ENCODE measurements around the gene XXYLT1. TPM values are rescaled to one million over a fixed set of nuclear protein-coding genes. Genes with fewer than 3 reads are reported as not detected.

Gene XXYLT1
- total and polyA plus RNA-seq, 10 of the 15 experiments (the other 5 are each of a cell fraction or from before 2014, with no cell fraction given): 1.2 to 14.2 (median 9.3) TPM

DNA sequence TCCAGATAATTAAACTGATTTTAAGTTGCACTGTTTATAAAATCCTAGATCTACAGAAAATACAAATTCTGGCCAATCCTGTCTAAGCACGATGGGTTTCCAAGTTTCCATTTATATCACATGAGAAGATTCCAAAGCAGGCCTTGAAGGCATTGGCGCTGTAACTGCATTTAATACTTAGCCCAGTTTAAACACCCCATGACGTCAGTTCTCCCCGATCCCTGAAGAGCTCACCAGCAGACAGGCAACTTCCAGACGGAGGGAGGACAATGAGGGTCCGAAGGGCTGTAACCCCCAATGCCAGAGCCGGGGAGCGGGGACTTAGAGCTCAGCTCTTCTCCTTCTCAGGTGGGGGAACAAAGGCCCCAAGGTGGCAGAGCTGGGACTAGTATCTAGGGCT lies 117.3 kb downstream of the XXYLT1 start:
- Histone ChIP-seq H3K9me3 (replicated peaks; ENCODE audit: control insufficient read depth, insufficient read depth, low read length) (no peaks in the 10 kb centered on the region), H3K27ac (ENCODE audit: control insufficient read depth, insufficient read depth) (no peak overlapping the region), H4K20me1 (ENCODE audit: control insufficient read depth, insufficient read depth) (no peaks in the 10 kb centered on the region; the same call in 1 of the 2 replicates), H3K27me3 (replicated peaks in 1 of 2; ENCODE audit: control insufficient read depth in 2 of 2, insufficient read depth in 2 of 2, low read length in 1 of 2) (no peaks in the 10 kb centered on the region), H3K4me1 (ENCODE audit: control insufficient read depth, insufficient read depth, low read length) (peaks cover 48% of the 10 kb centered on the region), H3K4me2 (ENCODE audit: control insufficient read depth, insufficient read depth) (no peak overlapping the region), H3K36me3 (ENCODE audit: control insufficient read depth in 2 of 2, insufficient read depth in 2 of 2, low read length in 1 of 2) (peaks cover 0 to 6% of the 10 kb centered on the region in 2 experiments), H2AFZ (ENCODE audit: control insufficient read depth, low read depth, low read length) (no peak overlapping the region), H3K9ac (ENCODE audit: control insufficient read depth, insufficient read depth, low read length) (no peak overlapping the region), H3K79me2 (ENCODE audit: control insufficient read depth, insufficient read depth, low read length) (peaks cover 27% of the 10 kb centered on the region), H3K4me3 (no peak overlapping the region)
- ChIA-PET SMC1A (ENCODE audit: uncharacterized antibody, unreplicated experiment) (interaction anchor here (0.7 to 7.3 kb wide), 8 partner anchors 9 to 697 kb away, joined by 3 to 88 read pairs (median 3); no protein-coding TSS in a partner anchor), POLR2A (interaction anchor here (2.7 kb wide), 1 partner anchor 24 kb away, joined by 19 read pairs; no protein-coding TSS in a partner anchor), CTCF (interaction anchor here (0.9 to 1.3 kb wide), 3 partner anchors 23 to 105 kb away, joined by 3 to 6 read pairs (median 5); no protein-coding TSS in a partner anchor), RAD21 (ENCODE audit: unreplicated experiment) (interaction anchor here (1.8 to 2.6 kb wide), 2 partner anchors 54 to 73 kb away, joined by 4 to 10 read pairs; no protein-coding TSS in a partner anchor)
- no peak for FAIRE-seq
- no TSS peak for BruUV-seq (replicated peaks)
- no peak for TF ChIP-seq HCFC1 (IDR thresholded peaks at IDR 0.05; ENCODE audit: low read length)
- no peak for TF ChIP-seq BMI1 (IDR thresholded peaks at IDR 0.05; ENCODE audit: borderline replicate concordance)
- no peak for TF ChIP-seq RB1 (IDR thresholded peaks at IDR 0.05; ENCODE audit: borderline replicate concordance)
- TF ChIP-seq IKZF2 (IDR thresholded peaks at IDR 0.05): no peak
- TF ChIP-seq RELA (IDR thresholded peaks at IDR 0.05; ENCODE audit: borderline replicate concordance, partially characterized antibody): no peak
- TF ChIP-seq NFIC (IDR thresholded peaks at IDR 0.05; ENCODE audit: low read depth, low read length): no peak
- no peak for TF ChIP-seq EZH2 (IDR thresholded peaks at IDR 0.05; ENCODE audit: borderline replicate concordance, control insufficient read depth, low read depth, low read length)
- ATAC-seq: no peak
- intact Hi-C loops (cut with micrococcal nuclease; ENCODE audit: unreplicated experiment) (no loop called here), in situ Hi-C loops (cut with MboI) (no loop called here)
- DNase-seq (ENCODE audit: low read depth, low spot score): no peak
- WGBS (ENCODE audit: insufficient coverage, insufficient replicate concordance, low lambda C conversion rate, missing lambda C conversion rate): 94% methylated on average over 8 of the region's 8 CpGs

DNA sequence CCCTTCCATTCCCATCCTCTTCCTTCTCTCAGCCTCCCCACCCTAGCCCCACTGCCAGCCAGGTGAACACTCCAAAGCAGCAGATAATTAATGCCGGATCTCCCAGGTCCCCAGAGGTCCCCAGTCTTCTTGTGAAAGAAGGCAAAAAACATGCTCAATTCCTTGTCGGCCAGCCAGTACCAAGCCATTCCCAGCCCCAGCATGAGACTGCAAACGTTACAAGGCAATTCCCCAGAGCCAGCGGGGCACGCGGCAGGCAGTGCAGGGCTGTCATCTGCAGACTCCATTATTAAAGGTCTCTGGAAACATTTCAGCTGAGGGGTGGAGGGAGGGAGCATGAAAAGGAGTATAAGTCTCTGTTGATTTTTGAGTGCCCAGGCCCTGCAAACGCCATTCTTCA lies 117.8 kb downstream of the XXYLT1 start:
- SMC1A ChIA-PET (ENCODE audit: uncharacterized antibody, unreplicated experiment): interaction anchor here (0.7 to 7.3 kb wide), 10 partner anchors 9 to 698 kb away, joined by 3 to 88 read pairs (median 4); no protein-coding TSS in a partner anchor
- in situ Hi-C loops (cut with MboI): no loop called here

More for the DNA sequence above, 117.8 kb downstream of the XXYLT1 start:
- Histone ChIP-seq H3K36me3 (ENCODE audit: control insufficient read depth in 2 of 2, insufficient read depth in 2 of 2, low read length in 1 of 2) (peaks cover 0 to 6% of the 10 kb centered on the region in 2 experiments), H3K4me2 (ENCODE audit: control insufficient read depth, insufficient read depth) (peak overlapping the region; percentile 10; the same call in 1 of the 2 replicates), H3K27ac (ENCODE audit: control insufficient read depth, insufficient read depth) (no peak overlapping the region), H3K27me3 (replicated peaks in 1 of 2; ENCODE audit: control insufficient read depth in 2 of 2, insufficient read depth in 2 of 2, low read length in 1 of 2) (no peaks in the 10 kb centered on the region), H2AFZ (ENCODE audit: control insufficient read depth, low read depth, low read length) (no peak overlapping the region), H3K79me2 (ENCODE audit: control insufficient read depth, insufficient read depth, low read length) (peaks cover 32% of the 10 kb centered on the region), H4K20me1 (ENCODE audit: control insufficient read depth, insufficient read depth) (no peaks in the 10 kb centered on the region; the same call in 1 of the 2 replicates), H3K4me3 (no peak overlapping the region), H3K4me1 (ENCODE audit: control insufficient read depth, insufficient read depth, low read length) (peaks cover 48% of the 10 kb centered on the region), H3K9ac (ENCODE audit: control insufficient read depth, insufficient read depth, low read length) (no peak overlapping the region), H3K9me3 (replicated peaks; ENCODE audit: control insufficient read depth, insufficient read depth, low read length) (no peaks in the 10 kb centered on the region)
- ATAC-seq (no peak), FAIRE-seq (no peak), DNase-seq (ENCODE audit: low read depth, low spot score) (no peak)
- TF ChIP-seq CBX3 (IDR thresholded peaks at IDR 0.05; ENCODE audit: borderline replicate concordance, low read depth): no peak
- peak; percentile 26; the same call in 1 of the 2 replicates for TF ChIP-seq POLR2A (IDR thresholded peaks at IDR 0.05; ENCODE audit: low read depth, low read length)
- no peak for TF ChIP-seq MEF2B (IDR thresholded peaks at IDR 0.05; ENCODE audit: partially characterized antibody, poor library complexity, severe bottlenecking)
- TF ChIP-seq ZNF622 (IDR thresholded peaks at IDR 0.05): no peak
- CTCF ChIA-PET: interaction anchor here (1.3 kb wide), 1 partner anchor 23 kb away, joined by 5 read pairs; no protein-coding TSS in a partner anchor
- RAD21 ChIA-PET (ENCODE audit: unreplicated experiment): interaction anchor here (1.8 to 2.6 kb wide), 2 partner anchors 55 to 74 kb away, joined by 4 to 10 read pairs; no protein-coding TSS in a partner anchor
- WGBS (ENCODE audit: insufficient coverage, insufficient replicate concordance, low lambda C conversion rate, missing lambda C conversion rate): 87% methylated on average over 7 of the region's 7 CpGs
- no TSS peak for BruUV-seq (replicated peaks)
- POLR2A ChIA-PET: interaction anchor here (2.7 kb wide), 1 partner anchor 23 kb away, joined by 19 read pairs; no protein-coding TSS in a partner anchor
- intact Hi-C loops (cut with micrococcal nuclease; ENCODE audit: unreplicated experiment): no loop called here
